ENCODE results near the gene MED12L. TPM values are rescaled to one million over a fixed set of nuclear protein-coding genes. Genes with fewer than 3 reads are reported as not detected.

Gene MED12L
- total and polyA plus RNA-seq, 2 donors (not counting 1 experiment from before 2014, with no cell fraction given) = 0.94 to 4.3 TPM

DNA sequence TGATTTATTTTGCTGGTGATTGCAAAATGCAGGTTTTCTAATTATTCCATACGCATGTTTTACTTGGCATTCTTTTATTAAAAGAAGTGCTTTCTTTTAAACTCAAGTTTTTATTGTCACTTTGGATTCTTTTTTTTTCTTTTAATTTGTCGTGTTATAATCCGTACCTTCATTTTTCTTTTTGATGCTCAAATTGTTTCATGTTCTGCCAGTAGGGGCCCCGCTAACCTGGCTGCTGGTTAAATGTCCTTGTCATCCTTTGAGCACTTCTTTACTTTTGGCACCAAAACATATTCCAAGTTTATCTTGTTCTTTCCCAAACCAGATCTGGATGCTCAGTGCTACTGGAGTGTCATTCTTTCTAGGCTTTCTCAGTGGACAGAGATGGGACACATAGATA lies 31.6 kb downstream of the MED12L start:
- Histone ChIP-seq H3K27me3 (ENCODE audit: control insufficient read depth, insufficient read depth, low read length) (no peaks in the 10 kb centered on the region), H3K4me3 (replicated peaks in 1 of 4; ENCODE audit: control extremely low read depth in 1 of 4, insufficient read depth in 1 of 4, low read depth in 3 of 4, low read length in 4 of 4) (no peak overlapping the region), H3K4me1 (ENCODE audit: control insufficient read depth, extremely low read depth, insufficient read depth, low read length) (no peaks in the 10 kb centered on the region), H3K9me3 (ENCODE audit: control insufficient read depth, insufficient read depth, low read depth, low read length) (no peaks in the 10 kb centered on the region), H2AFZ (ENCODE audit: low read length) (no peak overlapping the region), H3K36me3 (ENCODE audit: control insufficient read depth, insufficient read depth, low read length) (no peaks in the 10 kb centered on the region), H4K20me1 (ENCODE audit: control insufficient read depth, extremely low read depth, insufficient read depth, low read length) (no peaks in the 10 kb centered on the region), H3K79me2 (ENCODE audit: control insufficient read depth, insufficient read depth, low read length) (no peaks in the 10 kb centered on the region), H3K9ac (ENCODE audit: insufficient read depth, low read length) (no peak overlapping the region), H3K4me2 (ENCODE audit: extremely low read depth, insufficient read depth, low read length) (no peak overlapping the region), H3K27ac (ENCODE audit: insufficient read depth, low read length) (no peak overlapping the region)
- no peak for DNase-seq (ENCODE audit: low read depth in 2 of 2)
- TF ChIP-seq, protein P1, sequence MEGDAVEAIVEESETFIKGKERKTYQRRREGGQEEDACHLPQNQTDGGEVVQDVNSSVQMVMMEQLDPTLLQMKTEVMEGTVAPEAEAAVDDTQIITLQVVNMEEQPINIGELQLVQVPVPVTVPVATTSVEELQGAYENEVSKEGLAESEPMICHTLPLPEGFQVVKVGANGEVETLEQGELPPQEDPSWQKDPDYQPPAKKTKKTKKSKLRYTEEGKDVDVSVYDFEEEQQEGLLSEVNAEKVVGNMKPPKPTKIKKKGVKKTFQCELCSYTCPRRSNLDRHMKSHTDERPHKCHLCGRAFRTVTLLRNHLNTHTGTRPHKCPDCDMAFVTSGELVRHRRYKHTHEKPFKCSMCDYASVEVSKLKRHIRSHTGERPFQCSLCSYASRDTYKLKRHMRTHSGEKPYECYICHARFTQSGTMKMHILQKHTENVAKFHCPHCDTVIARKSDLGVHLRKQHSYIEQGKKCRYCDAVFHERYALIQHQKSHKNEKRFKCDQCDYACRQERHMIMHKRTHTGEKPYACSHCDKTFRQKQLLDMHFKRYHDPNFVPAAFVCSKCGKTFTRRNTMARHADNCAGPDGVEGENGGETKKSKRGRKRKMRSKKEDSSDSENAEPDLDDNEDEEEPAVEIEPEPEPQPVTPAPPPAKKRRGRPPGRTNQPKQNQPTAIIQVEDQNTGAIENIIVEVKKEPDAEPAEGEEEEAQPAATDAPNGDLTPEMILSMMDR (conservative IDR thresholded peaks at IDR 0.05 in 1 of 2, IDR thresholded peaks at IDR 0.05 in 1 of 2; ENCODE audit: low read depth in 1 of 2, low read length in 2 of 2) = no peak

DNA sequence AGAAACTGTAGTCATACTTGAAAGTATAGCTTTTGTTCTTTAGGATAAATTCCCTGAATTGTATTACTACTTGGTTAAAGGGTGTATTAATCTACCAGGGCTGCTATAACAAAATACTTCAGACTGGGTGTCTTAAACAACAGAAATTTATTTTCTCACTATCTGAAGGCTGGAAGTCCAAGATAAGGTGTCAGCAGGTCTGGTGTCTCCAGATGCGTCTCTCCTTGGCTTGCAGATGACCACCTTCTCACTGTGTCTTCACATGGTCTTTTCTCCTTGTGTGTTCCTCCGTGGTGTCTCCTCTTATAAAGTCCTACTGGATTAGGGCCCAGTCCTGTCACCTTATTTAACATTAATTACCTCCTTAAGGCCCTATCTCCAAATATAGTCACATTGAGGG lies 33.7 kb downstream of the MED12L start:
- no peak overlapping the region for H3K4me3 ChIP-seq (replicated peaks in 1 of 4; ENCODE audit: control extremely low read depth in 1 of 4, insufficient read depth in 1 of 4, low read depth in 3 of 4, low read length in 4 of 4)
- H3K27me3 ChIP-seq (ENCODE audit: control insufficient read depth, insufficient read depth, low read length) = no peaks in the 10 kb centered on the region
- no peak overlapping the region for H3K27ac ChIP-seq (ENCODE audit: insufficient read depth, low read length)
- TF ChIP-seq EZH2 (IDR thresholded peaks at IDR 0.05; ENCODE audit: low read length, missing control alignments) = no peak
- H3K79me2 ChIP-seq (ENCODE audit: control insufficient read depth, insufficient read depth, low read length) = no peaks in the 10 kb centered on the region
- H3K4me2 ChIP-seq (ENCODE audit: extremely low read depth, insufficient read depth, low read length) = no peak overlapping the region
- DNase-seq (ENCODE audit: low read depth in 2 of 2) = no peak
- H3K4me1 ChIP-seq (ENCODE audit: control insufficient read depth, extremely low read depth, insufficient read depth, low read length) = no peaks in the 10 kb centered on the region
- H3K9ac ChIP-seq (ENCODE audit: insufficient read depth, low read length) = no peak overlapping the region
- H3K9me3 ChIP-seq (ENCODE audit: control insufficient read depth, insufficient read depth, low read depth, low read length) = no peaks in the 10 kb centered on the region
- no peak overlapping the region for H2AFZ ChIP-seq (ENCODE audit: low read length)
- no peaks in the 10 kb centered on the region for H3K36me3 ChIP-seq (ENCODE audit: control insufficient read depth, insufficient read depth, low read length)
- no peaks in the 10 kb centered on the region for H4K20me1 ChIP-seq (ENCODE audit: control insufficient read depth, extremely low read depth, insufficient read depth, low read length)

DNA sequence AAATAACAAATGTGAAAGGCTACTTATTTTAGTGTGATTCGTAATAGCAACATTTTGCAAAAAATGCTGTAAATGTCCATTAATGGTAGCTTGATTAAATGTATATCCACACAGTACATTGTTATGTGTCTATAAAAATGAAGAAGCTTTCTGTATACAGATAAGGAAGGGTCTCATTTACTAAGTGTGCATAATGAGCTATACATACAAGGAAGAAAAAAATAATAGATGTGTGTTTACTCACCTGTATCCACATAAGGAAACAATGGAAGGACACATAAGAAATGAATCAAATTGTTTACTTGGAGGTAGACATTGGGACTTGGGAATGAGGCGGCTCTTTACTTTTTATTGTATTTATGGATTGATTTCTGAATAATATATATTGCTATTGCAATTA lies 34.9 kb downstream of the MED12L start:
- no peak for TF ChIP-seq EZH2 (IDR thresholded peaks at IDR 0.05; ENCODE audit: low read length, missing control alignments)
- TF ChIP-seq, protein P1 (conservative IDR thresholded peaks at IDR 0.05 in 1 of 2, IDR thresholded peaks at IDR 0.05 in 1 of 2; ENCODE audit: low read depth in 1 of 2, low read length in 2 of 2) = no peak
- Histone ChIP-seq H3K27me3 (ENCODE audit: control insufficient read depth, insufficient read depth, low read length) (no peaks in the 10 kb centered on the region), H3K9me3 (ENCODE audit: control insufficient read depth, insufficient read depth, low read depth, low read length) (no peaks in the 10 kb centered on the region), H3K4me2 (ENCODE audit: extremely low read depth, insufficient read depth, low read length) (no peak overlapping the region), H3K27ac (ENCODE audit: insufficient read depth, low read length) (no peak overlapping the region), H3K4me3 (replicated peaks in 1 of 4; ENCODE audit: control extremely low read depth in 1 of 4, insufficient read depth in 1 of 4, low read depth in 3 of 4, low read length in 4 of 4) (no peak overlapping the region), H3K4me1 (ENCODE audit: control insufficient read depth, extremely low read depth, insufficient read depth, low read length) (no peaks in the 10 kb centered on the region), H2AFZ (ENCODE audit: low read length) (no peak overlapping the region), H3K79me2 (ENCODE audit: control insufficient read depth, insufficient read depth, low read length) (no peaks in the 10 kb centered on the region), H3K9ac (ENCODE audit: insufficient read depth, low read length) (no peak overlapping the region), H4K20me1 (ENCODE audit: control insufficient read depth, extremely low read depth, insufficient read depth, low read length) (no peaks in the 10 kb centered on the region), H3K36me3 (ENCODE audit: control insufficient read depth, insufficient read depth, low read length) (no peaks in the 10 kb centered on the region)
- no peak for DNase-seq (ENCODE audit: low read depth in 2 of 2)

Measured in fibroblast of lung (primary cell).